Stomach (tissue), 9 donors: ENCODE results near the gene PER1. TPM values are rescaled to one million over a fixed set of nuclear protein-coding genes. Genes with fewer than 3 reads are reported as not detected.

Experiments
- DNase-seq, 2 donors: peaks; one replicate each; pipeline versions ENCODE4 v3.0.0 to v3.0.0-alpha.2; 2013 to 2019
- H3K27ac ChIP-seq, 5 donors: fragments of 200-600 bp in 4 of 5; sonication (generic) in 4 of 5; one replicate each; pipeline ENCODE4 v1.5.1; 2013 to 2019; ENCODE audit warnings: mild to moderate bottlenecking in 1 of 5, moderate library complexity in 1 of 5
- H3K27me3 ChIP-seq, 3 donors: fragments of 200-600 bp; sonication (generic); one replicate each; pipeline ENCODE4 v1.5.1; 2017 to 2019; ENCODE audit warnings: mixed run types in 1 of 3
- H3K36me3 ChIP-seq, 4 donors: fragments of 200-600 bp; sonication (generic); 1 replicate in 3 of 4; 2 replicates in 1 of 4; pipeline ENCODE4 v1.5.1; 2016 to 2019
- H3K4me1 ChIP-seq, 4 donors: fragments of 200-600 bp; sonication (generic); one replicate each; pipeline ENCODE4 v1.5.1; 2016 to 2019
- H3K4me3 ChIP-seq, 4 donors: fragments of 200-600 bp; sonication (generic) in 3 of 4; one replicate each; pipeline ENCODE4 v1.5.1; 2016 to 2019; ENCODE audit warnings: mild to moderate bottlenecking in 1 of 4
- H3K9me3 ChIP-seq, 4 donors: fragments of 200-600 bp; sonication (generic); one replicate each; pipeline ENCODE4 v1.5.1; 2016 to 2019
- EP300 ChIP-seq: sonication (generic); formaldehyde crosslinking; IDR thresholded peaks from one replicate; pipeline ENCODE4 v1.6.1; 2017; ENCODE audit warnings: antibody characterized with exemption
- POLR2A ChIP-seq, 4 donors: fragments of 450-650 bp; IDR thresholded peaks; one replicate each; pipeline ENCODE4 v1.6.1; 2016; ENCODE audit warnings: antibody characterized with exemption in 4 of 4, control low read depth in 2 of 4, mild to moderate bottlenecking in 1 of 4, moderate library complexity in 1 of 4
- POLR2AphosphoS5 ChIP-seq, 3 donors: sonication (generic); formaldehyde crosslinking; IDR thresholded peaks; one replicate each; pipeline ENCODE4 v1.6.1; 2016; ENCODE audit warnings: antibody characterized with exemption in 3 of 3
- WGBS, 5 donors: extraction: QIAGEN DNeasy Blood & Tissue Kit in 3 of 5; methylation state at CpG; one replicate each; pipeline versions ENCODE4 v1.1.5 to v1.1.7; 2013 to 2018; 5-methylcytosine and 5-hydroxymethylcytosine counted together
- intact Hi-C: fragments of 100-400 bp; cut with DNase I; formaldehyde crosslinking; loops from one replicate; pipeline ENCODE4 v1.15.1; 2023; ENCODE audit warnings: low total_unique reads
- polyA plus RNA-seq, 3 donors: library from polyadenylated mRNA; stranded (reverse); fragments of 200-250 nt; gene quantifications; one replicate each; pipeline ENCODE4 v1.2.3, GENCODE V29; 2013
- total RNA-seq, 5 donors: library from RNA; depleted of rRNA; stranded (reverse); fragments of >200 nt; gene quantifications; one replicate each; pipeline versions ENCODE4 v1.1.0 to v1.2.3, GENCODE V29; 2014 to 2016
- TF ChIP-seq, protein P1 (sequence below), 7 experiments: fragments of 450-650 bp in 4 of 7; fragments of 200-600 bp in 3 of 7; sonication (generic) in 3 of 7; IDR thresholded peaks; one replicate each; pipeline ENCODE4 v1.5.1; 2016 to 2019; ENCODE audit warnings: antibody characterized with exemption in 7 of 7, control low read depth in 2 of 7, mild to moderate bottlenecking in 1 of 7
- donor health status: healthy with polysubstance abuse.
- donor health status: Bipolar disorder and iron deficiency.
- donor health status: healthy.

PER1 gene
- total and polyA plus RNA-seq, 8 donors, result 16.2 to 163 (median 69.7) TPM

DNA sequence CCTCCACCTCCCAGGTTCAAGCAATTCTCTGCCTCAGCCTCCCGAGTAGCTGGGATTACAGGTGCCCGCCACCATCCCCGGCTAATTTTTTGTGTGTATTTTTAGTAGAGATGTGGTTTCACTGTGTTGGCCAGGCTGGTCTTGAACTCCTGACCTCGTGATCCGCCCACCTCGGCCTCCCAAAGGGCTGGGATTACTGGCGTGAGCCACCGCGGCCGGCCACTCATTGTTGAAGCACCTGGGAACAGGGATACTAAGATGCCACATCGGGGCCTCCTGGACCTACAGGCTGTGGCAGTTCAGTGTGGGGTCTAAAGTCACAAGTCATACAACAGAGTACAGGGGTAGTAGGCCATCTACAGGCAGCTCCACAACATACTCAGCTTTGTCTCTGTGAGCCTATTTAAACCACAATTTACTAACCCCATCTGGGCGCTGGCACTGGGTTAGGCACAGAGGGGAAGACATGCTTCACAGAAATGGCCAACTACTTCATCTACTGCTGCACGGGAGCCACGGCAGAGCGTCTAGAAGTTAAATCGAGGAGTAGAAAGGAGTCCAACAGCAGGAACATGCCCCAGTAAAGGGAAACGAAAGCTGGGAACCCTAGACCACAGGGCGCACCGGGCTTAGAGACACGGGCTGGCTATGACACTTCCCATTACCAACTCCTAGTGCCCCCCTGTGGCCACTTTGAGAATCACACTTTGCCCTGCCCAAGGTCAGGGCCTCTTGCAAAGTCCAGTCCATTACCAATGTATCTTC, 6.2 kb upstream of the PER1 start:
- peaks cover 46 to 72% (median 58%) of the 10 kb centered on the region in 4 donors for H3K4me1 ChIP-seq
- peaks cover 19 to 41% (median 26%) of the 10 kb centered on the region in 4 donors for H3K36me3 ChIP-seq
- intact Hi-C loops, result no loop called here
- no peaks in the 10 kb centered on the region for H3K27me3 ChIP-seq
- DNase-seq, result peak; percentile 96 to 97
- no peak for TF ChIP-seq POLR2A (IDR thresholded peaks at IDR 0.05)
- no peak for TF ChIP-seq EP300
- TF ChIP-seq, protein P1, sequence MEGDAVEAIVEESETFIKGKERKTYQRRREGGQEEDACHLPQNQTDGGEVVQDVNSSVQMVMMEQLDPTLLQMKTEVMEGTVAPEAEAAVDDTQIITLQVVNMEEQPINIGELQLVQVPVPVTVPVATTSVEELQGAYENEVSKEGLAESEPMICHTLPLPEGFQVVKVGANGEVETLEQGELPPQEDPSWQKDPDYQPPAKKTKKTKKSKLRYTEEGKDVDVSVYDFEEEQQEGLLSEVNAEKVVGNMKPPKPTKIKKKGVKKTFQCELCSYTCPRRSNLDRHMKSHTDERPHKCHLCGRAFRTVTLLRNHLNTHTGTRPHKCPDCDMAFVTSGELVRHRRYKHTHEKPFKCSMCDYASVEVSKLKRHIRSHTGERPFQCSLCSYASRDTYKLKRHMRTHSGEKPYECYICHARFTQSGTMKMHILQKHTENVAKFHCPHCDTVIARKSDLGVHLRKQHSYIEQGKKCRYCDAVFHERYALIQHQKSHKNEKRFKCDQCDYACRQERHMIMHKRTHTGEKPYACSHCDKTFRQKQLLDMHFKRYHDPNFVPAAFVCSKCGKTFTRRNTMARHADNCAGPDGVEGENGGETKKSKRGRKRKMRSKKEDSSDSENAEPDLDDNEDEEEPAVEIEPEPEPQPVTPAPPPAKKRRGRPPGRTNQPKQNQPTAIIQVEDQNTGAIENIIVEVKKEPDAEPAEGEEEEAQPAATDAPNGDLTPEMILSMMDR (IDR thresholded peaks at IDR 0.05), result peak in 5 of 7 experiments; percentile 88 to 98 (median 97)
- peak; percentile 66 to 84 (median 74) for TF ChIP-seq POLR2AphosphoS5 (IDR thresholded peaks at IDR 0.05)
- H3K4me3 ChIP-seq, result no peak overlapping the region
- H3K27ac ChIP-seq, result peak overlapping the region; percentile 69 to 100 (median 99)
- 40 to 43% (median 42%) methylated on average over 17 to 20 of the region's 20 CpGs for WGBS, 5 donors
- H3K9me3 ChIP-seq, result no peaks in the 10 kb centered on the region

DNA sequence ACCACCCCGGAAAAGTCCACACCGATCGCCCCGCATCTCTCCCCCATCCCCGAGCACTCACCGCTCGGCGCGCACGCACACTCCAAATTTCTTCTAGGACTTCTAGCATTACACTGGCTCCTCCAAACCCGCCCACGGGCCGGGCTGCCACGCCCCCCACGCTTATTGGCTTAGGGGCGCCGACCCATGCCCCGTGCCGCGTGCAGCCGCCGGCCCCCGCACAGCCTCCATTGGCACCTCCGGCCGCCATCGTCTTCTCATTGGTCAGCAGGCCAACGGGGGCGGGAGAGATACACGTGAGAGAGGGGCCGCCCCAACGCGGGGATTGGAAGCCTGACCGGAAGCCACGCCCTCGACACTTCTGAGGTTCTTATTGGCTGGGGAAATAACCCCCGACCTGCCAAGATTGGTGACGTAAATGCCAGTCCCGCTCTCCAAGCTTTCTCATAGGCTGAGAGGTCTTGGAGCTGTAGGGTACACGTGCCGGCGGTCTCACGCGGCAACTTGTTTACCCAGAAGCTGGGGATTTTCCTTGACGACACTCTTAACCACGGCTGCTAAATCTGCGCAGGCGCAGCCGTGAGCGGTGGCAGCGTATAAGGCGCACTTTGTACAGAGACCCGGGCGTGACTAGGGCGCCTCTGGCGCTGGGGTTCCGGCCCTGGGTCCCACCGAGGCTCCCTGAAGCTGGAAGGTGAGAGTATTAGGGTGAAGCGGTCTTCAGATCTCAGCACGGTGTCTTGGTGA, 4.2 kb upstream of the PER1 start:
- TF ChIP-seq, protein P1 (IDR thresholded peaks at IDR 0.05), result peak in 1 of 7 experiments; percentile 20
- TF ChIP-seq POLR2AphosphoS5 (IDR thresholded peaks at IDR 0.05) (peak; percentile 100), EP300 (peak; percentile 83), POLR2A (IDR thresholded peaks at IDR 0.05) (peak in 3 of 4 donors; percentile 99 to 100 (median 100))
- H3K9me3 ChIP-seq, result no peaks in the 10 kb centered on the region
- peak overlapping the region; percentile 96 to 100 (median 100) for H3K27ac ChIP-seq
- no peaks in the 10 kb centered on the region for H3K27me3 ChIP-seq
- intact Hi-C loops, result no loop called here
- H3K36me3 ChIP-seq, result peaks cover 26 to 43% (median 30%) of the 10 kb centered on the region in 4 donors
- H3K4me3 ChIP-seq, result peak overlapping the region; percentile 66 to 91 (median 76)
- DNase-seq, result peak; percentile 100
- peaks cover 46 to 76% (median 62%) of the 10 kb centered on the region in 4 donors for H3K4me1 ChIP-seq
- 0 to 1% (median 1%) methylated on average over 52 to 59 of the region's 59 CpGs for WGBS, 5 donors

DNA sequence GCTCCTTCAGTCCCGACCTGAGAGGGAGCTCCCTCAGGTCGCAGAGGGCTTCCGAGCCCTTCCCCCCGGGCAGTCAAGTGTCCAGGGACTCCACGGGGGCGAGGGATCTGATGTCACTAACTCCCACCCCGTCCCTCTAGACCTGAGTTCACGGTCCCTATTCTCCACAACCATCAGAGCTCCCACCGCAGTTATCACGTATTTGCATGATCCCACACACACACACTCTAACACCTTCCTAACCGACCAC, 3.7 kb upstream of the PER1 start:
- TF ChIP-seq EP300, result no peak
- TF ChIP-seq, protein P1 (IDR thresholded peaks at IDR 0.05), result peak in 1 of 7 experiments; percentile 5
- TF ChIP-seq POLR2A (IDR thresholded peaks at IDR 0.05), result no peak
- Histone ChIP-seq H3K9me3 (no peaks in the 10 kb centered on the region), H3K27ac (peak overlapping the region; percentile 96 to 100 (median 100)), H3K4me1 (peaks cover 43 to 76% (median 62%) of the 10 kb centered on the region in 4 donors), H3K27me3 (no peaks in the 10 kb centered on the region), H3K4me3 (peak overlapping the region; percentile 66 to 91 (median 76)), H3K36me3 (peaks cover 22 to 39% (median 27%) of the 10 kb centered on the region in 4 donors)
- intact Hi-C loops, result no loop called here
- no peak for DNase-seq
- WGBS, 5 donors, result 0 to 3% (median 1%) methylated on average over 11 of the region's 11 CpGs

DNA sequence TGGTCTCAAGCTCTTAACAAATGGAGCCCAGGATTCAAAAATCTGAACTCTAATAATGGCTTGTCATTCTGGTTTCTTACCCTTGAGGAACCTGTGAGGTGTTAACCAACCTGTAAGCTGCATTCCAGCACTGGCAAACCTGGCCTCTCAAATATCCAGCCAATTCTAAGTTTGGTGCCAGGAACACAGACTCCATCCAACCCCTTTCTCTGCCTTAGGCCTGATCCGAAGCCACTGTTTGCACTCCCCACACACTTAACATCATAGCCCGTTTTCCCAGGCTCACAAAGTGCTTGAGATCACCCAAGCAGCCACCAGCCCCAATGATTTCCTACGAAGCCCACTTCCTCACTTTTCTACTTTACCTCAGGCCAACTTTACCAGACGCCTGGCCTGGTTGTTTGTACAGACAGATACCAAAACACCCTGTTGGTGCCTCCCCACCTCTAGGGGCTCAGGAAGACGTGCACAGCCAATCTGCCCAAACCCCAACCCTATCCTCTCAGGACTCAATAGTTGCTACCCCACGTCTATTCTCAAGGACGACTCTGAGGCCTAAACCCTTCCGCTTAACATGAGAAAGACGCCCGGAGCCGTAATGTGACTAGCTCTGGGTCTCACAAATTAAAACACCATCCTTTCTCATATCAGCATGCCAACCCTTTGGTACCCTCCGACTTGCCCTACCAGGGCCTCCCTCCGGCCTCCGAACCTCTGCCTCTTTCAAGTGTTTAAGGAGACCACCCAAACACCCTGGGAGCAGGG, 3.2 kb upstream of the PER1 start:
- Histone ChIP-seq H3K9me3 (no peaks in the 10 kb centered on the region), H3K27me3 (no peaks in the 10 kb centered on the region), H3K4me1 (peaks cover 43 to 76% (median 62%) of the 10 kb centered on the region in 4 donors), H3K36me3 (peaks cover 23 to 39% (median 27%) of the 10 kb centered on the region in 4 donors), H3K27ac (peak overlapping the region; percentile 96 to 100 (median 100)), H3K4me3 (peak overlapping the region; percentile 66 to 91 (median 76))
- peak in 2 of 3 donors; percentile 44 to 68 for TF ChIP-seq POLR2AphosphoS5 (IDR thresholded peaks at IDR 0.05)
- TF ChIP-seq, protein P1 (IDR thresholded peaks at IDR 0.05), result no peak
- peak; percentile 57 to 60 for DNase-seq
- intact Hi-C loops, result no loop called here
- WGBS, 5 donors, result 10 to 21% (median 16%) methylated on average over 14 of the region's 14 CpGs
